ENCODE data around the gene MCTP2.
"Not testable (repeated sequence)": the region's sequence is repeated elsewhere in the genome, so short reads cannot be mapped to it uniquely, and the experiment has no call there.

Gene MCTP2

GRCh38 chr15:94237903-94238302 lies 6.5 kb downstream of the MCTP2 start:
- DNase-seq, result no peak

- no peak for DNase-seq
Measured at GRCh38 chr15:94238539-94239118, 7.3 kb downstream of the MCTP2 start.

- DNase-seq, result no peak
Measured at GRCh38 chr15:94239474-94239873, 8.1 kb downstream of the MCTP2 start.

- no peak for DNase-seq
Measured at GRCh38 chr15:94240480-94240879, 9.1 kb downstream of the MCTP2 start.

GRCh38 chr15:94242257-94242656 lies 10.9 kb downstream of the MCTP2 start:
- DNase-seq, result no peak

- DNase-seq, result not testable (repeated sequence)
Measured at GRCh38 chr15:94243003-94243402, 11.6 kb downstream of the MCTP2 start.

- no peak for DNase-seq
Measured at GRCh38 chr15:94243418-94243817, 12.1 kb downstream of the MCTP2 start.

- no peak for DNase-seq
Measured at GRCh38 chr15:94246016-94246415, 14.7 kb downstream of the MCTP2 start.

- DNase-seq, result no peak
Measured at GRCh38 chr15:94247789-94248638, 16.7 kb downstream of the MCTP2 start.

- DNase-seq, result no peak
Measured at GRCh38 chr15:94250801-94251200, 19.4 kb downstream of the MCTP2 start.

- no peak for DNase-seq
Measured at GRCh38 chr15:94252223-94252766, 20.9 kb downstream of the MCTP2 start.

- no peak for DNase-seq
Measured at GRCh38 chr15:94252906-94253491, 21.6 kb downstream of the MCTP2 start.

GRCh38 chr15:94253742-94254141 lies 22.4 kb downstream of the MCTP2 start:
- no peak for DNase-seq

GRCh38 chr15:94255540-94255939 lies 24.2 kb downstream of the MCTP2 start:
- no peak for DNase-seq

- DNase-seq, result no peak
Measured at GRCh38 chr15:94256511-94256910, 25.1 kb downstream of the MCTP2 start.

GRCh38 chr15:94257776-94258175 lies 26.4 kb downstream of the MCTP2 start:
- DNase-seq, result not testable (repeated sequence)

GRCh38 chr15:94258246-94258645 lies 26.9 kb downstream of the MCTP2 start:
- no peak for DNase-seq

- no peak for DNase-seq
Measured at GRCh38 chr15:94259121-94259751, 27.9 kb downstream of the MCTP2 start.

- DNase-seq, result no peak
Measured at GRCh38 chr15:94259863-94260262, 28.5 kb downstream of the MCTP2 start.

- no peak for DNase-seq
Measured at GRCh38 chr15:94262201-94262600, 30.8 kb downstream of the MCTP2 start.

GRCh38 chr15:94263341-94264273 lies 32.2 kb downstream of the MCTP2 start:
- no peak for DNase-seq

- no peak for DNase-seq
Measured at GRCh38 chr15:94265009-94265408, 33.6 kb downstream of the MCTP2 start.
